Airway epithelial cell (primary cell): ENCODE data around the gene FANCL. TPM values are rescaled to one million over a fixed set of nuclear protein-coding genes. Genes with fewer than 3 reads are reported as not detected.

Source experiments
- total RNA-seq: library from RNA; depleted of rRNA; stranded (reverse); fragments of >200 nt; gene quantifications from 2 replicates; pipeline ENCODE4 v1.2.3, GENCODE V29; 2015

The FANCL gene
- total RNA-seq: 11.1 and 14.2 TPM in 2 replicates

GRCh38 chr2:58240670-58241545, at the start of gene FANCL:
TSS of gene FANCL (minus strand) at chr2:58241325. CDS start at chr2:58241313, 12 bp downstream.

Other genes with a start within 250 kb of the FANCL start
- 30.1 and 45.8 TPM in 2 replicates for gene VRK2, start 194.5 kb downstream of the FANCL start, total RNA-seq